NCI-H460 (cell line): ENCODE measurements around the gene UST. TPM values are rescaled to one million over a fixed set of nuclear protein-coding genes. Genes with fewer than 3 reads are reported as not detected.
"Not testable (repeated sequence)": the region's sequence is repeated elsewhere in the genome, so short reads cannot be mapped to it uniquely, and the experiment has no call there.

Experiments used
- DNase-seq: peaks from one replicate; pipeline ENCODE4 v3.0.0-alpha.2; 2016; ENCODE audit warnings: low read depth; ENCODE audit errors: extremely low read depth
- total RNA-seq: library from RNA; depleted of rRNA; stranded (reverse); fragments of >200 nt; shearing (Covaris generic); gene quantifications from 2 replicates; pipeline ENCODE4 v1.2.3, GENCODE V29; 2014

The UST gene
- total RNA-seq, 1 experiment from 2014 or later, result 0.12 TPM

DNA sequence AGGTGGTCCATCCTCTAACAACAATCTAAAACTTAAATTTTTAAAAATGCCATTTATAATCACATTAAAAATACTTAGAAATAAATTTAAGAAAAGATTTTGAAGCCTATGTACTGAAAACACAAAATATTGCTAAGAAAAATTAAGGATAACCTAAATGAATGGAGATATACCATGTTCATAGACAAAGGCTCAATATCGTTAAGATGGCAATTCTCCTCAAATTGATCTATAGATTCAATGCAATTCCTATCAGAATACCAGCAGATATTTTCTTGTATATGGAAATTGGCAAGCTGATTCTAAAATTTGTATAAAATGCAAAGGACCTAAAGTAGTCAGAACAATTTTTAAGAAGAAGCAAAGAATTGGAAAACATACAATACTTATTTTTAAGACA is 19.7 kb upstream of the UST start:
- no peak for DNase-seq

DNA sequence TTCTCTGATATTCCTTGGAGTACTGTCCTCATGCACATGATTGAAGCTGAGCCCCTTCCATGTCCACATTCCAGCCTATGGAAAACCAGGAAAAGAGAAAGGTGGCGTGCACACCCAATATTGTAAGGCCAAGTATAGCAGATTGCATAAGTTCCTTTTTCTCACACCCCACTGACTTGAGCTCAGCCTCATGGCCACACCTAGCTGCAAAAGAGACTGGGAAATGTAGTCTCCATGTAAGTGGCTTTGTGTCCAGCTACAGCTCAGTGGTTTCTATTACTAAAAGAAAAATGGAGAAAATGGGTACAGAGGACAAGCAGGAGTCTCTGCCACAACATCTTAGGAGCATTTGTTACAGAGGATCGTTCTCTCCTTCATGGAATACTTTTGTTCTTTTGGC is 10.8 kb upstream of the UST start:
- DNase-seq, result no peak

DNA sequence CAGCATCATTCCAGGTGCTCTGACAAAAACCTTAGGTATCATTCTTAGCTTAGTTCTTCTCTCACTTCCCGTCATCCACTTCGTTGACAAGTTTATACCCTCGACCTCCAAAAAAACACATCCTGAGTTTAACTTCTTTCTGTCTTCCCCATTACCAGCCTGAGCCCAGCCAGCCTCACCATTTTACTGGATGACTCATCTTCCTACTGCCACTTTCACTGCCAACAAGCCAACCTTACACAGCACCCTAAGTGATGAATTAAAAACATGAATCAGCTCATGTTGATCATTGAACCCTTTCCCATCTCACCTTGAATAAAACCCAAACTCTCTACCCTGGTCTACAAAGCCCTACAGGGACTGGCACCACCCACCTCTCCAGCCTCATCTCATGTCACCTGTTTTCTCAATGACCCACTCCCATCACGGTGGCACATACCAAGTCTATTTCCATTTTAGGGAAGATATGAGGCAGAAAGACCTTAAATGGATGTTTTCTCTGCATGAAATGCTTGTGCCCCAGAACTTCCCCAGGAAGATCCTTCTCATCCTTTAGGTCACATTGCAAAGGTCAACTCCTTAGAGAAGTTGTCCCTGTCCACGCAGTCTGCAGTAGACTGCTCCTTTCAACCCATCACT is 9.9 kb upstream of the UST start:
- no peak for DNase-seq

DNA sequence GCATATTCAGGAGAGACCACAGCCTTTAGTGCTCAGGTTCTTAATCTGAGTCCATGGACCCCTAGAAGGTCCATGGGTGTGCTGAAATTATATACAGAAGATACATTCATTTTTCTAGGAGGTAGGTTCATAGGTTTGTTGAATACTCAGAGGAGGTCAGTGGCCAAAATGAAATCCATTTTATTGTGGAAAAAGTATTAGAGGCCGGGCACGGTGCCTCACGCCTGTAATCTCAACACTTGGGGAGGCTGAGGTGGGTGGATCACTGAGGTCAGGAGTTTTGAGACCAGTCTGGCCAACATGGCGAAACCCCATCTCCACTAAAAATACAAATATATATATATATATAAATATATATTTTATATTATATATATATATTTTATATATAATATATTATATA is 9.0 kb upstream of the UST start:
- no peak for DNase-seq

DNA sequence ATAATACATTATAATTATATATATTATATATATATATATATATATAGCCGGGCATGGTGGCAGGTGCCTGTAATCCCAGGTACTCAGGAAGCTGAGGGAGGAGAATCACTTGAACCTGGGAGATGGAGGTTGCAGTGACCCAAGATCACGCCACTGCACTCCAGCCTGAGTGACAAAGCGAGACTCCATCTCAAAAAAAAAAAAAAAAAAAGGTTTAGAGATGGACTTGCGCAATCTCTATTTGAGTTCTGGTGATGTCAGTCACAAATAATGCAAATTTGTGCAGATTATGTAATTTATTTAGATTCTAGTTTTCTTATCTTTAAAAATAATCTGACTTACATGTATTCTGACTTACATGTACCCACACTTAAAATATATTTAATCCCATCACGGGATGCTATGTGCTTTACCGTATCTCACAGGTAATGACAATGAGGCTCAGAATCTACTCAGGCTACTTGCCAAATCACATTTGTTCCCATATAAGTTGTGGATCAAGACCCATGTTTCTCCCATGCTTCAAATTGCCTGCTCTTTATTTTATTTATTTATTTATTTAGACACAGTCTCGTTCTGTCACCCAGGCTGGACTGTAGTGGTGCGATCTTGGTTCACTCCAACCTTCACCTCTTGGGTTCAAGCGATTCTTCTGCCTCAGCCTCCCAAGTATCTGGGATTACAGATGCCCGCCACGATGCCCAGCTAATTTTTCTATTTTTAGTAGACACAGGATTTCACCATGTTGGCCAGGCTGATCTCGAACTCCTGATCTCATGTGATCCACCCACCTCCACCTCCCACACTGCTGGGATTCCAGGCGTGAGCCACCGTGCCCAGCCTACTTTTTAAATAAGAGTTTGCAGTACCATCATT is 7.6 kb upstream of the UST start:
- no peak for DNase-seq

DNA sequence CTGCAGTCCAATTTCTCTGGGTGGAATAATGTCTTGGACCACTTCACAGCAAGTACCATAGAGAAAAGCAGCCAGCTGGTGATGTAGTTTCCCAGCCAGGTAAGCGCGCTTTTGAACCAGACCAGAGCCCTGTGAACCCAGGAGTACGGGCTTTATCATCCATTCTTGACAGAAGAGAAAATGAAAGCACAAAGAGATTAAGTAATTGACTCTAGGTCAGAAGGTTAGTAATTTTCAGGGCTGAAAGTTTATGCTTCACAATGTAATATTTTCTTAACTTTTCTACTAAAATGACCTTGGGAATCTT is 7.1 kb upstream of the UST start:
- DNase-seq, result no peak

DNA sequence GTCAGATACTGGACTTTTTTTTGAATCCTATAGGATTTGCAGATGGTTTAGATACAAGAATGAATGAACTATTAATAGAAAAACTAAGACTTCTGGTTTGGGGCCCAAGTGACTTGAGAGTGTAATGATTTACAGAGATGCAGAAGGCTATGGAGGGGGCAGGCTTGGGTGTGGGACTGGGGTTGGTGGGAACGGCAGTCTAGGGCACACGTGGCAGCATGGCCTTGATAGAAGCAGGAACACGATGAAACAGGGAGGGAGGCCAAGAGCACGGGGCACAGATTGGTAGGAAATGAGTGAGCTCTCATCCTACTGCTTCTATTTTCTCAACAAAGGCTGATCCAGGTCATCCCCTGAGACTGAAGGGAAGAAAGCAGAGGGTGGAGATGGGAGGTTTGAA is 3.4 kb upstream of the UST start:
- no peak for DNase-seq

DNA sequence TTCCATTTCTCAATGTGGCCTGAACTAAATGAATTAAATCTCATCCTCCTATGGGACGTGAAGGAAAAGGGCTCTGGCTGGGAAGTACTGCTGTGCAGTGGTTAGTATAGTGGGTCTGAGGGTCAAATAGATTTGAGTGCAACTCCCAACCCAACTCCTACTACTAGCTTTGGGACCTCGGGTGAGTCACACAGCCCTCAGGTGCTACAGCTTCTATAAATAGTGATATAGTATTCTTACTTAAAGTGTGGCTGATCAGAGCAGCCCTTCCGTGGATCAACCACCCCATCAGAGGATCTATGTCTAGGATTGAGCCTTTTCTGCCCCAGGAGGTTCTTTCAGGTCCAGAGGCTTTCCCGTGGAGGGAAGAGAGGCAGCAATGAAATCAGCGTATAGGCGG is 904 bp upstream of the UST start:
- no peak for DNase-seq

DNA sequence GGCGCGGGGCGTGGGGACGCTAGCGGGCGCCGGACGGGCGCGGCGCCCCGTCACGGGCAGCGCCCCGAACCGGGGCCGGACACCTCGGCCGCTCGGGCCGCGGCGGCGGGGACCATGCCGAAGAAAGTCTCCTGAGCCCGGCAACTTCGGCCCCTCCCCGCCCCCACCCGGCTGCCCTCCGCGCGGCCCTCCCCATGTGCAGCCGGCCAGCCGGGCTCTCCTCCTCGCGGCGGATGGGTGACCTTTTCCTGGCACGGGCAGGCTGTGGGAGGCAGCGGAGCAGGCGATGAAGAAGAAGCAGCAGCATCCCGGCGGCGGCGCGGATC is 278 bp downstream of the UST start:
- DNase-seq, result no peak

DNA sequence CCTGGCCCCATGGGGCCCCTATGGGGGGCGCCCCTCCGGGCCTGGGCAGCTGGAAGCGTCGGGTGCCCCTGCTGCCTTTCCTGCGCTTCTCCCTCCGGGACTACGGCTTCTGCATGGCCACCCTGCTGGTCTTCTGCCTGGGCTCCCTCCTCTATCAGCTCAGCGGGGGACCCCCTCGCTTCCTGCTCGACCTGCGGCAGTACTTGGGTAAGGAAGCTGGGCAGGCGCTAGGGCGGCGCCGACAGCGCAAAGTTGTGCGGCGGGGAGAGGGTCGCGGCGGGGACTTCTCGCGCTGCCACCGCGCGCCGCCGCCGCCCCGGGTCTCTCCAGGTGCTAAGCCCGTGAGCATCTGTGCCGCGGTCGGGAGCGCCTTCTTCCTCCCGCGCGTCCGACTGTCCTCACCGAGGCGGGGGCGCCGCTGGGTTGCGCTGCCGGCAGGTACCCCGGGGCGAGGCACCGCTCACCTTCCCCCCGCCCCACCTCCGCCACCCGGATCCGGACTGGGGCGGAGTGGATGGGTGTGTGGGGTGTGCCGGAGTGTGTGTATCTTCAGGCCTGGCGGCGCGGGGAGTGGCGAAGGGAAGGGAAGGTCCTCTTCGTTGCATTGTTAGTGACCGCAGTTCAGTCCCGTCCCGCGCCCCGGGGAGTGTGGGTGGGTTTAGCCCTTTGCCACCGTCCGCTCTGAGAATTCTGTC is 788 bp downstream of the UST start:
- no peak for DNase-seq

DNA sequence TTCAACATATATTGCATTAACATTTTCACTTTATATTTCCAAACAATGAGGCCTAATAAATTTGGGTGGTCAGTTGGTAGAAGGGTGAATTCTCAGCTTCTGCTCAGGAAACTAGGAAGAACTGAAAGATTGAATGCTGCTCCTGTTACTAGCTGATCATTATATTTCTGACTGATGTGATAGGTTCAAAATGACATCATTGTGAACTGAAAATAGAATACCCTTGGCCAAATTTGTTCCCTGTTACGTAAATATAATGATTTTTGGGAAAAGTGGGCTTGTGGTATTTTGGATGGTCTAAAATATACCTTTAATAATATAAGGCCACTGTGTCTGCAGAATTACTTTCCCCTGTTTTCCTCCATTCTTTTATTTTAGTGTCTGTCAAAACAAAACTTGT is 2.8 kb downstream of the UST start:
- DNase-seq, result no peak

DNA sequence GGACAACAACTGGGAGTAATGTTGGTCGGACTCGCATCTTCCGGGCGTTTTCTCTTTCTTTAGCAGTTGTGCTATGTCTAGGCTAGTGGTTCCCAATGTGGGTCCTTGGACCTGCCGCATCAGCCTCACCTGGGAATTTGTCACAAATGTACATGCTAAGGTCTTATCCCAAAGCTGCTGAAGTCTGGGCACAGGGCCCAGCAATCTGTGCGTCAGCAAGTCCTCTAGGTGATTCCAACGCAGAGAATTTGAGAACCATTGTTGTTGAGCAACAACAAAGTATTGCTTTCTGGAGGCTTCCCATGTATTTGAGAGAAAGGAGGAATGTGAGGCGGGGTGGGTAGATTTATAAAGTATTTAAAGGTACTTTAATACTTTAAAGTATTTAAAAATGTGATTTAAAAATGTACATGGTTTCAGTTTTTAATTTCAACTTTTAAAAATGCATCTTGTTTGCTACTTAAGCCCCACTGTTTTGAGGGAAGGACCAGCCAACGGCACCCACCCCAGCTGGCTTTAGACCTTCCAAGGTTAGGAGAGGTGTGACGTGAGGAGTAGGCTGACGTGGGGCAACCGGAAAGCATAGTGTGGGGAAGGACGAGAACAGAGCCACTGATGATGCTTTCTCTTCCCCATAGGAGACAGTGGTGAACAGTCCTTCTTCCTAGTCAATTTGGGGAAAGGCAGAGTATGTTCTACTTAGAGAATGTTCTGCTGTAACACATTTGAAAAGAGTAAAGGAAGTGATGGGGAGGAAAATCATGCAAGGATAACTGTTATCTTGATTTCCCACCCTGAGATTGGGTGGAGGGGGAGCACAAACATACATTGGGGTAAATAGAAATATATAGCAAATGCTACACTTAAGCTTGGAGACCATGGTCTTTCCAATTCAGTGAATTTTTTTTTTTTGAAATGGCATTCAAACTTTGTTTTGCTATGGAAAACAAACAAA is 4.3 kb downstream of the UST start:
- DNase-seq, result no peak

DNA sequence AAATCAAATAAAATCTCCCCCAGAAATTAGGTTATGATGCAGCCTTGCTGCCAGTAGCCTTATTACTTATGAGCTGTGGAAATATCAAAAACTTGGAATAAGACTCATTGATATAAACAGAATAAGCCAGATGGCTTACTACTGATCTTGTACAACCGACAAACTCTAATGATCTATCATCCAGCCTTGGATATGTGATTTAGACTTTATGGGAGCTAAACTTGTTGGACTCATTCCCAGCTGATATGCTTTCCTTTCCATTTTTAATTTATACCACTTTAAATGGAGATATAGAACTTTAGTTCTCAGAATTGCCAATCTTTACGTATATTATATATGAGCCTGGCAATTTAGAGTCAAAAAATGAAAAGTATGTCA is 5.0 kb downstream of the UST start:
- no peak for DNase-seq

DNA sequence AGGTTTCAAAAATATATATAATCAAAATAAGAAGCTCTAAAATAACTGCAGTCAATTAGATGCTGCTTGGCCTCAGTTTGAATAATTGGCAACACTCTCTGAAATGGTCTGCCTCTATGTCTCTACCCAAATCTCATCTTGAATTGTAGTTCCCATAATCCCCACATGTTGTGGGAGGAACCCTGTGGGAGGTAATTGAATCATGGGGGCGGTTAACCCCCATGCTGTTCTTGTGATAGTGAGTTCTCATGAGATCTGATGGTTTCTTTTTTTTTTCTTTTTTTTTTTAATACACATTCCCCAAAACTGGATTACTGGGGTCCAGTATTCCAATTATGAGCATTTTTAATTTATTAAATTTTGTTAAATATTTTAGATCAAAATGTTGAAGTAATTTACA is 8.5 kb downstream of the UST start:
- DNase-seq, result not testable (repeated sequence)

DNA sequence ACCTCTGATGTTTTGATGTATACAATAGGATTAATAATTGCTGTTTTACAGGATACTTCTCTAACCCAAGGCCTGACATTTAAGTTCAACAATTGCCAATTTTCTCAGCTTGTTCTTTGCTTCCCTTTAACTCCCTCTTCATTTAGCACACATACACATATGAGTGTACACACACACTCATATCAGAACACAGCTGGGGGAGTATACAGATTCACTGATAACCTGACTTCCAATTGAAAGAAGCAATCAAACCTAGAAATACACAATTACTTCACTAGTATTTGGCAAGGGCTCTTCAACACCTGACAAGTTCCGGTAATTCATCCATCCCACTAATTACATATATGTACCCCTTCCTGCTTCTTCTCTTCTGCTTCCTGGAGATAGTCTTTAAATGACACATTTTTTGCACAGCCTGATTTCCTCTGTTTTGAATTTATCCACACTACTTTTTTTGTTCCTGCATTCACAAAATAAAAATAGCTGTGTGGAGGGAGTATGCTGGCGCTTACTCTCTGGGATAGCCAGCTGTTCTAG is 11.2 kb downstream of the UST start:
- no peak for DNase-seq

DNA sequence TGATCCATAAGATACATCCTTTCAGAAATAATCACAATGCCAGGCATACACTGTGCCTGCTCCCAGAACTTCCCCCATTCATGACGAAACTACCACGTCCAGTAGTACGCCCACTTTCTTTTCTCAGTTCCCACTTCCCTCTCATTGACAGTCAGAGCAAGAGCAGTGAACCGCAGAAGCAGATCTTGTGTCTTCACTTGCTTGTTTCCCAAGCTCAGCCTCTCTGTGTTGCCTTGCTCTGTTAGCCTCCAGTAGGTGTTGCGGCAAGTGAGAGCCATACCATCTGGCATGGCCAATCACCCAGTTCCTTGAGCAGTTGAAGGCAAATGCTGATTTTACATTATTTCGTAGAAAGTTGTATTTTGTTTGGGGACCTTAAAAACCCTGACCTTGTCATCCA is 11.7 kb downstream of the UST start:
- DNase-seq, result no peak

DNA sequence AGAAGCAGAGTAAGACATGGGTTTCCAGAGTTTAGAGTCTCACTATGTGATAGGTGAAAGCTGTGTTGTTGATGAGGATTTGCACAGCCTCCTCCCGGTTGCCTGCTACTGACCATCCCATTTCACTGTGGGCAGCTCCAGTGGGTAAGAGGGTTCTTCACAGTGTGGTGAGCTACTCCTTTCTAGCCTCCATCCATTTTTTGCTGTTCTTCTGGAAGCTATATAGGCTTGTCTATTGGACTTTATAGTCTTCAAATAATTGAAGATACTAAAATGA is 13.4 kb downstream of the UST start:
- no peak for DNase-seq

DNA sequence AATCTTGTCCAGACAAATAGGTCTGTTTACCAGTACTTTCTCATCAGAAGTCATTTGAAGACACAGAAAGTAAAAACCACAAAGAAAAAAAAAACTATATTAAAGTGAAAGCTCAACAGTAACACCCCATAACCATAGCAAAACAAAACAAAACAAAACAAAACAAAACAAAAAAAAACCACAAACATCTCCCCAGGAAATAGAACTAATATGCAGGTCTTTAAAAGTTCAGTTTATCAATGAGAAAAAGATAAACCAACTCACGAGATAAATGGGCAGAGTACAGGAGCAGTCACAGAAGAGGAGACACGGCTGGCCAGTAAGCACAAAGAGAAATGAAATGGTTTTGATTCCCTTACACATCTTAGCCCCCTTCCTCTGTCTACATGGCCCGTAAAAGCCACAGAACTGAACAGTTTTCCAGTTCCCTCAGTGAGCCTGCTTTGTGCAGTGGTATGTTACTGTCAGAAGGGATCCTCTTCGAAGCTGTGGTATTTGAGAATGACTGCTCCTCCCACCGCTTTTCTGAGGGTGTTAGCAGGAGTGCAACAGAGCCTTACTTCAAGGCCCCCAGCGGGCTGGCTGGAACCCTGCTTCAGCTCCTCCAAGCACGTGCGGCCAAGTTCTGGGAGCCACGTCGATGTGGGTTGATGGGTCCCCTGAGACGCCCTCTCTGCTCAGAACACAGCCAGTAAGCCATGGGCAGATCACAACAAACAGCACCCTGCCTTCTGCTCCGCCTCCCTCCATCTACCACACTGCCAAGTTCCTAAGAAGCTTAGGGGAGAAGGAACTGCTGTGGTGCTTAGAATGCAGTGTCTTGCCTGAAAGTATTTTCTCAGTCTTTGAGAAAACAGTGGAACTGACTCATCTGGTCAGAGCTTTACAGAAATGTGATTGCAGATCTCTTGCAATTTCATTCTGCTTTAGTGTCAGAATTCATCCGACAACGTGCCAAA is 14.0 kb downstream of the UST start:
- DNase-seq, result no peak

DNA sequence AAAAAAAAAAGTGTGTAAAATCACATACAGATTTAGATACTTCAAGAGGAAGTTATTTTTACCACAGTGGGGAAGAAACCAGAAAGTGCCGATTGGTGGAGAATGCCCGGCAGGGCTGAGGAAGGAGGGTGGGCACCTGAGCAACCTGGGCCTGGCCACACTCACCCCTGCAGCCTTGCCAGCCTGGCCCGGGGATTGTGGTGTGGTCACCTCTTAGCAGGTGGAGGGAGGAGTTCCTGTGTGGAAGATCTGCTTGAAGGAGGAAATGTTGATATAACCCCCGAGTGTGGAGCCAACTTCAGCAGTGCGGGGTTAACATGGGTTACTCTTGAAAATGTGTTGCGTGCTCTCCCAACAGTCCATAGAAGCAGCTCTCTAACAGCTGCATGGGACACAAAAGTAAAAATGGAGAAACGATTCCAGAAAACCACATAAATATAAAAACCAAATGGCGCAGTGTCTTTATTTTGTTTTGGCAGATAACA is 14.7 kb downstream of the UST start:
- no peak for DNase-seq

DNA sequence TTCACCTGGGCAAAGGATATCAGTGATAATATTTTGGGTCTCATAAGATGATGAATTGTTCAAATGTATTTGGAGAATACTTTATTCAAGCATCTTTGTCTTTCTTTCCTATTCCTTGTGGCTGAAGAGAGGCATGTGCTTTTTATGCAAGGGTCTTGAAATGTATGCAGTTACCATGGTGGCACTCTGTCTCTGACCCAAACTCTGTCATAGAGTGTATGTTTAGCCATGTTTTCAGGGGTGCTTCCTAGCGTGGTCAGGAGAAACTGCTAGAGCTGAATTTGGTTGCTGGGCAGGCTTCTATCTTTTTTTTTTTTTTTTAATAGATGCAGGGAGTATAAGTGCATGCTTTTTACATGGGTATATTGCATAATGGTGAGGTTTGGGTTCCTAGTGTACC is 15.4 kb downstream of the UST start:
- no peak for DNase-seq
